ENCODE measurements around the gene SPIN2B. TPM values are rescaled to one million over a fixed set of nuclear protein-coding genes. Genes with fewer than 3 reads are reported as not detected.
"Not testable (repeated sequence)": the region's sequence is repeated elsewhere in the genome, so short reads cannot be mapped to it uniquely, and the experiment has no call there.

SPIN2B gene
- total RNA-seq, 1 experiment from 2014 or later: 13.9 TPM

- ATAC-seq (no peak), DNase-seq (ENCODE audit: low spot score) (no peak)
- Mint-ChIP-seq H3K4me3 (no peak overlapping the region), H3K36me3 (peaks cover 92% of the 10 kb centered on the region), H3K27me3 (ENCODE audit: low read depth) (no peaks in the 10 kb centered on the region), H3K4me1 (peaks cover 12% of the 10 kb centered on the region), H3K27ac (peak overlapping the region; percentile 72; the same call in 1 of the 2 replicates), H3K9me3 (peaks cover 49% of the 10 kb centered on the region)
- ChIA-PET CTCF (no interaction called here), POLR2A (no interaction called here)
- TF ChIP-seq ETV6 (CRISPR knock-in tag; IDR thresholded peaks at IDR 0.05): 0 out of 2 replicates have a peak, but pooled peaks have one; percentile 42
- no peak for TF ChIP-seq TCF7 (CRISPR knock-in tag; IDR thresholded peaks at IDR 0.05; ENCODE audit: low read depth)
Measured at GRCh38 chrX:57104921-57105398, 16.4 kb downstream of the SPIN2B start.

- CTCF ChIA-PET: no interaction called here
- Mint-ChIP-seq H3K27ac (no peak overlapping the region), H3K4me3 (no peak overlapping the region), H3K9me3 (peaks cover 49% of the 10 kb centered on the region), H3K36me3 (peaks cover 92% of the 10 kb centered on the region), H3K27me3 (ENCODE audit: low read depth) (no peaks in the 10 kb centered on the region), H3K4me1 (peaks cover 12% of the 10 kb centered on the region)
- DNase-seq (ENCODE audit: low spot score) (no peak), ATAC-seq (no peak)
- POLR2A ChIA-PET: no interaction called here
- no peak for TF ChIP-seq E2F1 (CRISPR knock-in tag; IDR thresholded peaks at IDR 0.05)
Measured at GRCh38 chrX:57104406-57104805, 16.9 kb downstream of the SPIN2B start.

- Mint-ChIP-seq H3K27ac (no peak overlapping the region), H3K4me1 (peaks cover 12% of the 10 kb centered on the region), H3K9me3 (peaks cover 50% of the 10 kb centered on the region), H3K27me3 (ENCODE audit: low read depth) (no peaks in the 10 kb centered on the region), H3K4me3 (no peak overlapping the region), H3K36me3 (peaks cover 92% of the 10 kb centered on the region)
- ATAC-seq (no peak), DNase-seq (ENCODE audit: low spot score) (no peak)
- ChIA-PET POLR2A (no interaction called here), CTCF (no interaction called here)
- TF ChIP-seq NFYB (CRISPR knock-in tag; conservative IDR thresholded peaks at IDR 0.05; ENCODE audit: low read depth) (no peak), NR2C2 (CRISPR knock-in tag; IDR thresholded peaks at IDR 0.05) (no peak), AR (CRISPR knock-in tag; IDR thresholded peaks at IDR 0.05) (no peak), PRDM15 (CRISPR knock-in tag; IDR thresholded peaks at IDR 0.05) (no peak), TP53 (CRISPR knock-in tag; IDR thresholded peaks at IDR 0.05) (no peak), ZBTB43 (CRISPR knock-in tag; IDR thresholded peaks at IDR 0.05) (no peak), NFE2L1 (CRISPR knock-in tag; IDR thresholded peaks at IDR 0.05) (no peak), ZNF532 (CRISPR knock-in tag; IDR thresholded peaks at IDR 0.05; ENCODE audit: borderline replicate concordance) (no peak), CREB1 (CRISPR knock-in tag; IDR thresholded peaks at IDR 0.05) (no peak), ZNF121 (CRISPR knock-in tag; IDR thresholded peaks at IDR 0.05) (no peak), EMX1 (CRISPR knock-in tag; IDR thresholded peaks at IDR 0.05) (no peak)
Measured at GRCh38 chrX:57103489-57103888, 17.9 kb downstream of the SPIN2B start.

GRCh38 chrX:57102918-57103317 is 18.4 kb downstream of the SPIN2B start:
- H3K27me3 Mint-ChIP-seq (ENCODE audit: low read depth); ATAC-seq; POLR2A ChIA-PET; CTCF ChIA-PET; H3K4me3 Mint-ChIP-seq; DNase-seq (ENCODE audit: low spot score); H3K27ac Mint-ChIP-seq: not testable (repeated sequence)
- peaks cover 12% of the 10 kb centered on the region for H3K4me1 Mint-ChIP-seq
- peaks cover 92% of the 10 kb centered on the region for H3K36me3 Mint-ChIP-seq
- peaks cover 52% of the 10 kb centered on the region for H3K9me3 Mint-ChIP-seq

All from WTC11 (cell line).